Measurements from ENCODE around the gene C15orf62. TPM values are rescaled to one million over a fixed set of nuclear protein-coding genes. Genes with fewer than 3 reads are reported as not detected.

The C15orf62 gene
- polyA plus RNA-seq, 1 donor (not counting 4 experiments of a cell fraction or from before 2014, with no cell fraction given), result 0.14 TPM

- no peaks in the 10 kb centered on the region for H3K9me3 ChIP-seq (ENCODE audit: control insufficient read depth, low read depth, low read length)
- no peak overlapping the region for H3K27ac ChIP-seq (ENCODE audit: control insufficient read depth, insufficient read depth, low read length)
- dilution Hi-C loops (cut with MboI; ENCODE audit: extremely low pct_ligation_motif_present, low sequenced_read_pairs), result no loop called here
- no peak overlapping the region for H2AFZ ChIP-seq (ENCODE audit: control insufficient read depth, low read length)
- no peak overlapping the region for H3K4me2 ChIP-seq (ENCODE audit: control insufficient read depth, extremely low read depth, insufficient read depth, low read depth, low read length)
- H3K36me3 ChIP-seq (ENCODE audit: control insufficient read depth in 2 of 2, extremely low read depth in 1 of 2, insufficient read depth in 2 of 2, low read length in 2 of 2), result peaks cover 31 to 33% of the 10 kb centered on the region in 2 experiments
- peaks cover 7% of the 10 kb centered on the region for H3K4me1 ChIP-seq (ENCODE audit: control insufficient read depth, extremely low read depth, insufficient read depth, low read length)
- no peaks in the 10 kb centered on the region for H3K27me3 ChIP-seq (ENCODE audit: control insufficient read depth, extremely low read depth, insufficient read depth, low read length)
- H3K9me1 ChIP-seq (ENCODE audit: control insufficient read depth, extremely low read depth, insufficient read depth, low read length), result no peaks in the 10 kb centered on the region
- no peak overlapping the region for H3K9ac ChIP-seq (ENCODE audit: control insufficient read depth, extremely low read depth, insufficient read depth, low read length)
- H3K4me3 ChIP-seq (ENCODE audit: control insufficient read depth in 2 of 3, extremely low read depth in 1 of 3, insufficient read depth in 2 of 3, low read depth in 1 of 3, low read length in 3 of 3), result no peak overlapping the region
- H3K79me2 ChIP-seq (ENCODE audit: control insufficient read depth, insufficient read depth, low read length), result no peaks in the 10 kb centered on the region
- TF ChIP-seq EZH2 (IDR thresholded peaks at IDR 0.05; ENCODE audit: low read length) (no peak), CTCF (optimal IDR thresholded peaks at IDR 0.05 in 1 of 3, IDR thresholded peaks at IDR 0.05 in 1 of 3, conservative IDR thresholded peaks at IDR 0.05 in 1 of 3; ENCODE audit: extremely low read depth in 1 of 3, insufficient read depth in 2 of 3, low read length in 3 of 3) (no peak)
- no peak for DNase-seq (ENCODE audit: low read depth, low spot score)
- no peaks in the 10 kb centered on the region for H4K20me1 ChIP-seq (ENCODE audit: control insufficient read depth, extremely low read depth, insufficient read depth, low read length)
- FAIRE-seq, result no peak
Observed at GRCh38 chr15:40739047-40739446, 30.7 kb upstream of the C15orf62 start.

- H3K79me2 ChIP-seq (ENCODE audit: control insufficient read depth, insufficient read depth, low read length), result no peaks in the 10 kb centered on the region
- no peak for DNase-seq (ENCODE audit: low read depth, low spot score)
- peaks cover 35 to 38% of the 10 kb centered on the region in 2 experiments for H3K36me3 ChIP-seq (ENCODE audit: control insufficient read depth in 2 of 2, extremely low read depth in 1 of 2, insufficient read depth in 2 of 2, low read length in 2 of 2)
- no peak overlapping the region for H3K4me3 ChIP-seq (ENCODE audit: control insufficient read depth in 2 of 3, extremely low read depth in 1 of 3, insufficient read depth in 2 of 3, low read depth in 1 of 3, low read length in 3 of 3)
- no peaks in the 10 kb centered on the region for H3K9me3 ChIP-seq (ENCODE audit: control insufficient read depth, low read depth, low read length)
- FAIRE-seq, result no peak
- H3K27ac ChIP-seq (ENCODE audit: control insufficient read depth, insufficient read depth, low read length), result no peak overlapping the region
- no peaks in the 10 kb centered on the region for H4K20me1 ChIP-seq (ENCODE audit: control insufficient read depth, extremely low read depth, insufficient read depth, low read length)
- dilution Hi-C loops (cut with MboI; ENCODE audit: extremely low pct_ligation_motif_present, low sequenced_read_pairs), result no loop called here
- H3K9ac ChIP-seq (ENCODE audit: control insufficient read depth, extremely low read depth, insufficient read depth, low read length), result no peak overlapping the region
- H2AFZ ChIP-seq (ENCODE audit: control insufficient read depth, low read length), result no peak overlapping the region
- TF ChIP-seq EZH2 (IDR thresholded peaks at IDR 0.05; ENCODE audit: low read length) (no peak), CTCF (optimal IDR thresholded peaks at IDR 0.05 in 1 of 3, IDR thresholded peaks at IDR 0.05 in 1 of 3, conservative IDR thresholded peaks at IDR 0.05 in 1 of 3; ENCODE audit: extremely low read depth in 1 of 3, insufficient read depth in 2 of 3, low read length in 3 of 3) (no peak)
- H3K9me1 ChIP-seq (ENCODE audit: control insufficient read depth, extremely low read depth, insufficient read depth, low read length), result no peaks in the 10 kb centered on the region
- H3K4me1 ChIP-seq (ENCODE audit: control insufficient read depth, extremely low read depth, insufficient read depth, low read length), result peaks cover 12% of the 10 kb centered on the region
- H3K27me3 ChIP-seq (ENCODE audit: control insufficient read depth, extremely low read depth, insufficient read depth, low read length), result no peaks in the 10 kb centered on the region
- H3K4me2 ChIP-seq (ENCODE audit: control insufficient read depth, extremely low read depth, insufficient read depth, low read depth, low read length), result no peak overlapping the region
Observed at GRCh38 chr15:40739854-40740253, 29.9 kb upstream of the C15orf62 start.
